HG02623 (cell line): ENCODE measurements around the gene OR4C13.
"Not testable (repeated sequence)": the region's sequence is repeated elsewhere in the genome, so short reads cannot be mapped to it uniquely, and the experiment has no call there.

ENCODE experiments used
- ATAC-seq: cut with Tn5 transposase; IDR thresholded peaks from one replicate; pipeline ENCODE4 v1.9.1; 2021; ENCODE audit warnings: moderate library complexity; ENCODE audit not compliant: unreplicated experiment

Gene OR4C13

GRCh38 chr11:49952091-49952490 is at the start of gene OR4C13:
OR4C13 (plus strand) TSS chr11:49952391; CDS start chr11:49952423, 32 bp downstream.
- ATAC-seq: no peak

GRCh38 chr11:49911516-49911915 is 40.7 kb upstream of the OR4C13 start:
- not testable (repeated sequence) for ATAC-seq

- not testable (repeated sequence) for ATAC-seq
These were observed 3.5 kb upstream of the OR4C13 start for GRCh38 chr11:49948701-49949100.

DNA sequence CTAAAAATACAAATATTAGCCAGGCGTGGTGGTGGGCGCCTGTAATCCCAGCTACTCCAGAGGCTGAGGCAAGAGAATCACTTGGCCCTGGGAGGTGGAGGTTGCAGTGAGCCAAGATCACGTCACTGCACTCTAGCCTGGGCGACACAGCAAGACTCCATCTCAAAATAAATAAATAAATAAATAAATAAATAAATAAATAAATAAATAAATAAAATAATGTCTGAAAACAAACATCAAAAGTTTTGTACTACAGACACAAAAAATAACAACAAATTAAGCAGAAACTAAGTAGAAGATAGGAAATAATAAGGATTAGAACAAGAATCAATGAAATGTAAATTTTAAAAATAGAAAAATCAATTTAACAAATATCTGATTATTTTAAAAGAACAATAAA is 21.2 kb downstream of the OR4C13 start:
- not testable (repeated sequence) for ATAC-seq

DNA sequence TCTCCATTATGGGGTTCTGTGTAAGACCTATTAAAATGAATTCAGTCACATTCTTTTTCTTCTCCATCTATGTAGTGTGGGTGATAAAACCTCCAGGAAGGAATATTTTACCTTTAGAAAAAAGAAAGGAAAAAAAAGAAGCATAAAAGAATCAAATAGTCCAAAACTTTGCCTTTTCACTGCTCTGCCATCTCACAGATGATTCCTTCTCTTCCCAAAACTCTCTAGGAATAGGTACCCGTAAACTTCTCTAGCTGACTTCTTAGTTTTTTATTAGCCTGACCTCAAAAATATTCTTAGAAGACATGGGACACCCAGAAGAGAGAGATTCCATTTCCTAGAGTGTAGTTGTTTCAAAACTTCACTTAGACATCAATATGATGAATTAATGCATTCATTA is 30.2 kb downstream of the OR4C13 start, which contains the start of gene OR4C12:
Gene OR4C12 (minus strand): TSS at position 101 of the 400 bp plus-strand sequence. CDS start 34 bp downstream, at position 67.
- ATAC-seq: not testable (repeated sequence)

- no peak for ATAC-seq
These were observed 43.4 kb downstream of the OR4C13 start for GRCh38 chr11:49995565-49995964.
